ENCODE results near the gene SMIM33. TPM values are rescaled to one million over a fixed set of nuclear protein-coding genes. Genes with fewer than 3 reads are reported as not detected.
A peak's percentile ranks its signal among the peaks of the same experiment; 100 is the strongest.
"Not testable (repeated sequence)": the region's sequence is repeated elsewhere in the genome, so short reads cannot be mapped to it uniquely, and the experiment has no call there.

Gene SMIM33
- total and polyA plus RNA-seq, 11 donors: 0.16 TPM; not detected in 10

DNA sequence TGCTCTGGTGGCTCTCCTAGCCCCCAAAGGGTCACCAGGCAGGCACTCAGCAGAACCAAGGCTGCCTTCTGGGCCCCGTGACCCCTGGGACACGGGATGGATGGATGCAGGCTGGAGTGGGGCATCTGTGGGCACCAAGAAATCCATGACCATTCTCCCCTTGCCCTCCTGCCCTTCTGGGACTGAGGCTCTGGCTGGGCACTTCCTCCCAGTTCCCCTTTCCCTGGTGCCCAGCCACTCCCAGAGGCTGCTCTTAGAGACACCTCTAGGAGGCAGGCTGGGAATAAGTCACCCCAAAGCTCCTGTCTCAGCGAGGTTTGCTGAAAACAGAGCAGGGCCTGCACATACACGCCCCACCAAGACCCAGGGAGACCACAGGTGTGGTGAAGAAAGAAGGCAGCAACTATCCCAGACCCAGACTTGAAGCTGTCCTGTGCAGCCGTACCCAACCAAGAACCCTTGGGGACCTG is 10.8 kb downstream of the SMIM33 start:
- TF ChIP-seq CTCF (IDR thresholded peaks at IDR 0.05) (peak in 8 of 12 donors; percentile 11 to 48 (median 19)), POLR2A (IDR thresholded peaks at IDR 0.05) (no peak)
- DNase-seq: peak in 3 of 5 donors; percentile 49 to 65 (median 51)
- peaks cover 0 to 45% (median 40%) of the 10 kb centered on the region in 9 donors for H3K36me3 ChIP-seq
- peak overlapping the region; percentile 86 to 98 (median 92) for H3K27ac ChIP-seq
- H3K9me3 ChIP-seq: no peaks in the 10 kb centered on the region
- H3K4me3 ChIP-seq: peak overlapping the region; percentile 35 to 81 (median 62)
- intact Hi-C loops (cut with DNase I): loop anchor here in 6 of 10 donors (2.0 to 10.0 kb wide), 6 partner anchors 21 to 47 kb away; partner anchors contain the start of gene DNAJC18 (in 3 of the 6)
- H3K27me3 ChIP-seq: no peaks in the 10 kb centered on the region
- H3K4me1 ChIP-seq: peaks cover 0 to 78% (median 43%) of the 10 kb centered on the region in 12 donors
- peak; percentile 45 to 60 (median 54) for ATAC-seq
- WGBS, 4 donors: 8 to 24% (median 20%) methylated on average over 5 of the region's 5 CpGs

GRCh38 chr5:139482050-139482889 is 11.5 kb downstream of the SMIM33 start, which contains the start of gene STING1:
Gene STING1 (minus strand): TSS chr5:139482758. CDS start chr5:139481704, 1,054 bp downstream.
- Histone ChIP-seq H3K9me3 (no peaks in the 10 kb centered on the region), H3K27me3 (no peaks in the 10 kb centered on the region), H3K4me1 (peaks cover 0 to 77% (median 43%) of the 10 kb centered on the region in 12 donors), H3K4me3 (peak within 1 kb of the TSS; percentile 35 to 81 (median 62)), H3K27ac (peak within 1 kb of the TSS; percentile 86 to 98 (median 92)), H3K36me3 (peaks cover 0 to 39% (median 33%) of the 10 kb centered on the region in 9 donors)
- TF ChIP-seq CTCF (IDR thresholded peaks at IDR 0.05) (no peak), POLR2A (IDR thresholded peaks at IDR 0.05) (peak in 1 of 2 donors; percentile 25)
- DNase-seq (peak; percentile 84 to 92 (median 86)), ATAC-seq (peak; percentile 52 to 77 (median 72))
- WGBS, 4 donors: 1 to 3% (median 2%) methylated on average over 11 to 19 of the region's 19 CpGs
- intact Hi-C loops (cut with DNase I): loop anchor here in 6 of 10 donors (2.0 to 10.0 kb wide), 6 partner anchors 21 to 47 kb away; partner anchors contain the start of gene DNAJC18 (in 3 of the 6)

- H3K9me3 ChIP-seq, ATAC-seq, H3K27me3 ChIP-seq, DNase-seq: not testable (repeated sequence)
- peak overlapping the region in 11 of 12 donors; percentile 35 to 81 (median 62) for H3K4me3 ChIP-seq
- intact Hi-C loops (cut with DNase I): loop anchor here in 6 of 10 donors (2.0 to 10.0 kb wide), 6 partner anchors 22 to 48 kb away; partner anchors contain the start of gene DNAJC18 (in 3 of the 6)
- peaks cover 0 to 33% (median 27%) of the 10 kb centered on the region in 9 donors for H3K36me3 ChIP-seq
- 49 to 55% (median 51%) methylated on average over 6 of the region's 6 CpGs for WGBS, 4 donors
- H3K4me1 ChIP-seq: peaks cover 0 to 74% (median 43%) of the 10 kb centered on the region in 12 donors
- peak overlapping the region; percentile 86 to 98 (median 92) for H3K27ac ChIP-seq
These were observed 12.0 kb downstream of the SMIM33 start for GRCh38 chr5:139482890-139483208.

GRCh38 chr5:139486201-139486600 is 15.4 kb downstream of the SMIM33 start:
- intact Hi-C loops (cut with DNase I): loop anchor here in 2 of 10 donors (10.0 kb wide), 1 partner anchor 51 kb away; the partner anchor contains the start of gene DNAJC18 (in 2 of the 2)
- TF ChIP-seq POLR2A (IDR thresholded peaks at IDR 0.05) (no peak), CTCF (IDR thresholded peaks at IDR 0.05) (no peak)

More at GRCh38 chr5:139486201-139486600, 15.4 kb downstream of the SMIM33 start:
- DNase-seq (no peak), ATAC-seq (no peak)
- no peak overlapping the region for H3K4me3 ChIP-seq
- no peaks in the 10 kb centered on the region for H3K36me3 ChIP-seq
- peaks cover 0 to 54% (median 23%) of the 10 kb centered on the region in 12 donors for H3K4me1 ChIP-seq
- WGBS, 4 donors: 80 to 84% (median 83%) methylated on average over 7 of the region's 7 CpGs
- no peaks in the 10 kb centered on the region for H3K9me3 ChIP-seq
- no peak overlapping the region for H3K27ac ChIP-seq
- no peaks in the 10 kb centered on the region for H3K27me3 ChIP-seq
